HG03066 (cell line): ENCODE results near the gene DYNAP.

Experiments
- ATAC-seq: cut with Tn5 transposase; IDR thresholded peaks from one replicate; pipeline ENCODE4 v1.9.1; 2021; ENCODE audit warnings: low read depth; ENCODE audit not compliant: unreplicated experiment

The DYNAP gene, protein sequence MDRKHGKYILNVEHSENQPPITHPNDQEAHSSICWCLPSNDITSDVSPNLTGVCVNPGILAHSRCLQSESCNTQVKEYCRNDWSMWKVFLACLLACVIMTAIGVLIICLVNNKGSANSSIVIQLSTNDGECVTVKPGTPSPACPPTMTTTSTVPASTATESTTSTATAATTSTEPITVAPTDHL

DNA sequence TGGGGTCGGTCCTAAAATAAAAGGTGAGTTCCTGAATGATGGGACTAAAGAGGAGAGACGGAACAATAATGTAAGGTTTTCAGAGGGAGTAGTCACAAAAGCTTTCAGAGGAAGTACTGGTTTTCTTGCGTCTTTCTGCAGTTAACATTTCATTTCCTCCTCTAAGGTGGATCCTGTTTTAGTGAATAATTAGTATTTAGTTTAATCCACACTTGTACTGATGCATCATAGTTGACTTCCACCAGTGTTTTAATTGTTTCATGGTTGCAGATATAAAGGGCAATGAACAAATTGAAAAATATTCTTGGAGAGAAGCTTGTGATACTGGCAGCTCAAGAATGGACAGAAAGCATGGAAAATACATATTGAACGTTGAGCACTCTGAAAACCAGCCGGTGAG, at the start of gene DYNAP:
TSS of gene DYNAP (plus strand) at position 301 of the 400 bp plus-strand sequence. CDS start at position 339, 38 bp downstream.
- no peak for ATAC-seq

DNA sequence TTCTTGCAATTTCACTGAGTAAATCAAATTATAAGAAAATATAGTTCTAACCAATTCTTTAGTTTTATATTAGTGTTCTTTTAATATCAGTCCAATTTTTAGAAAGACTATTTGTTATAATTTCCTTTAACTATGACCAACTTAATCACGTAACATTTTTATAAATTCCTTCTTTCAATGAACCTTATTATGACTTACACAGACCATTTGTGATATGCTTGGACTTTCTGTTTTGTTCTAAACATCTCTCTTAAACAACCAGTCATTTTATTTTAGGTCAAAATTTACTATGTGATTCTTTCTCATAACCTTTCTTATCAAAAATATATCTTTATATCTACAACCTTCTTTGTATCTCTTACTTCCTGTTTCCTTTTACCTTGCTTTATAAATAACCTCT, 39.5 kb upstream of the DYNAP start:
- no peak for ATAC-seq

DNA sequence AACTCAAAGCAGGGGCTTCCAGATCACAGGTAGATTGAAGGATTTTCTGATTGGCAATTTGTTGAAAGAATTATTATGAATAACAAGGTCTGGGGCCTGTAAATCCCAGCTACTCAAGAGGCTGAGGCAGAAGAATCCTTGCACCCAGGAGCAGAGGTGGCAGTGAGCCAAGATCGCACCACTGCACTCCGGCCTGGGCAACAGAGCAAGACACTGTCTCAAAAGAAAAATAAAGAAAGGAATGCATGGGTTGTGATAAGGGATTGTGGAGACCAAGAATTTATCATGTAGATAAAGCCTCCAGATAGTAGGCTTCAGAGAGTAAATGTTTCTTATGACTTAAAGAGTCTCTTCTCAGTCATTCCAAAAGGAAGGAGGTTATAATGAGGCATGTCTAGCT, 35.8 kb upstream of the DYNAP start:
- ATAC-seq = no peak

DNA sequence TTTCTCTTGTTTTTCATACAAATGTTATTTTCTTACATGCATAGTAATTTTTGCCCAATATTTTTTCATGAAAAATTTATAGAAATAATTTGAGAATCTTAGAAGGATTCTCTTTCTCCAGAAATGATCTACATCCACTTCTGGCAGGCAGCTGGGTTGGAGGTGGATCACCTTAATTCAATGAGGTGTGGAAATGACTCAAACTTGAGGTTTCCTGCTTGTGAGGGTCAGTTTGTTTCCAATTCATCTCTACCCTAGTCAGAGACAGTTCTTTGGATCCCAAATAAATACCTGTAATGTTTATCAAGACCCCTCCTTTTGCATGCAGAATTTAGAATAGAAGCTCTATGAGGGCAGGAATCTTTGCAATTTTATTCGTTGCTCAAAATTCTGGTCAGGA, 35.0 kb upstream of the DYNAP start:
- no peak for ATAC-seq

DNA sequence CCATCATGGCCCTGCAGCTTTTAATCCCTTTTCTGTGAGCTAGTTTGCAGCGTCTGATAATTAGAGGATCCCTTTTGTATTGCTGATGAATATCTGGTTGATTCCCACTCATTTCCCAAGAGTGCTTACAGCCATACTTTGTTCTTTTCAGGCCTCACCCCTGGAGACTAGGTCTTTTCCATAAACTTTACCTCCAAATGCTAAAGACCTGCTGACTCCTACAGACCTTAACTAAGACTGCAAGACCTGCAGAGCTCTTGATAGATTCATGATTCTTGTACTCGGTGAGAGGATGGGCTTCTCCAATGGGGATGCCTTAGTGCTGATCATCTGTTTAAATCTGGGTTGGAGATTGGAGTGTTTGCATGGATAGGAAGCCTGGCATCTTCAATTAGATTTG, 33.1 kb upstream of the DYNAP start:
- ATAC-seq = no peak

DNA sequence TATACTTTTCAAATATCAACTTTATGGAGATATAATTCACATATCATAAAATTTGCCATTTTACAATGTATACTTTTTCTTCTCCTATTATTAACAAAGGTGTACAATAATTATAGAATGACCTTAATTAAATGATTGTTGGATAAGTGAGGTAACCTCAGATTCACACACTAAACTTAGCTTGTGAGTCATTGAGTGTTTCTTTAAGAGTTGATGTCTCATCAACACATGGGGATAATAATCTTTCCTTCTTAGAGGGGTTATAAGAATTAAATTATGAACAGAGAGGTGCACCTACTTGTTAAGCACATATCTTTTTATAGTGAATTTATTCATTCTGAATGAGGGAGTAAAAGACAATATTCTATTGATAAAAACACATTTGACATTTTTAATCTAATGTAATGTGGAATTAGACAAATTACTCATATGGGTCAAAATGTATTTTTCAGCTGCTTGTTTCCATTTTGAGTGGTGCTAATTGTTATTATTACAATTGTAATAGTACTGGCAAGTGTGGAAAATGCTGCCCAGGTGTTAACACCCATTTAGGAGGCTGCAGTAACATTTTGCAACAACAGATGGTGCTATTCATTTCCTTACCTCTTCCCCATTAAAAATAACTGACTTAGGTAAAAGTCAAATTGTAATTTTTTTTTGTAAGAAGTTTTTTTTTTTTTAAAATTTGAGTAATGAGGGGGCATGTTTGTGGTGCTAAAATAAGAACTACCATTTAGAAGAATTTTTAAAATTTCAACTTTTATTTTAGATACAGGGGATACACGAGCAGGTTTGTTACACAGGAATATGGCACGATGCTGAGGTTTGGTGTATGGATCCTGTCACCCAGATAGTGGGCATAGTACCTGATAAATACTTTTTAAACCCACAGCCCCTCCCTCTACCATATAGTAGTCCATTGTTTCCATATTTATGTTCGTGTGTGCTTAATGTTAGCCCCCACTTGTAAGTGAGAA, 32.1 kb upstream of the DYNAP start:
- peak; percentile 55 for ATAC-seq

DNA sequence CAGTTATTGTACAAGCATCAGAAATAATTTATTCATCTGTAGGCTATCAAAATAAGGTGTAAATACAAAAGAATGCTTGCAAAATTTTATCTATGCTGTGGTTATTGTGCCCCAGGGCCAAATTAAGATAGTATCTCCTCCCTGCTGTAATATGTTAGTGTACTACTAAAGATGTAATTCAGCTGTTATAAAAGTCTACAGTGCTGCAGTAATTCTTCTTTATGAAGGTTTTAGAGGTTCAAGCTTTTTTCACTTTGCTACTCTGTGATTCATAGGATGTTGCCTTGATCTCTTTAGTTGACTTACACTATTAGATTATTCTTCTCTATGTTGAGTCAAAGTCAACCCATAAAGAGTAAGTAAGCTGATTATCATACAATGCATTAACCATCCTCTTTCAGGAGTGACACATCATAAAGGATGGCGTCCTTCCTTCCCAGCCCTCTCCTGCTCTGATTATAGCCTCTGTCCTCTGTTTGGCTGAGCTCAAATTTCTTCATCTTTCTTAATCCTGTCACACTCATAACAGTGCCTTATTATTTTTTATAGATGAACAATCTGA, 29.3 kb upstream of the DYNAP start:
- ATAC-seq = no peak

DNA sequence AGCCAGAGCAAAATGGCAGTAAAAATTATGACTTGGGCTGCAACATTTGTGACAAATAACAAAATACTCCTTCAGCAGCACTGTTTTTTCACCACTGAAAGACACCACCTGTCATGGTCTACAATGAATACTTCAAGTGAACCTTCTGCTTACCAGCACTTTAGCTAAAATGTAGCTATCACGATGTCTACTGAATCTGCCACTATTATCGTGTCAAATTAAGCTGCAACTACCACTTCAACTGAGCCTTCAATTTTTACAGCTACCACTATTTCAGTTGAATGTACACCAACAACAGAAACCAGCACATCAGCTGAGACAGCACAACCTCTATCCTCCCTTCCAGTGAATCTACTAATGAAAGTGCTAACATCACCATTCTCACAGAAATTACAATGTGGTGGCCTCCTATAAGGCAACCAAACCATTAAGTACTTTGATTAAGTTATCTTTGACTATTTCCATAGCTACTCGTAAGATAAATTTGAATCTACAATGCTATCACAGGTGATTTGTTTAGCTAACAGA, 10.8 kb upstream of the DYNAP start:
- no peak for ATAC-seq

DNA sequence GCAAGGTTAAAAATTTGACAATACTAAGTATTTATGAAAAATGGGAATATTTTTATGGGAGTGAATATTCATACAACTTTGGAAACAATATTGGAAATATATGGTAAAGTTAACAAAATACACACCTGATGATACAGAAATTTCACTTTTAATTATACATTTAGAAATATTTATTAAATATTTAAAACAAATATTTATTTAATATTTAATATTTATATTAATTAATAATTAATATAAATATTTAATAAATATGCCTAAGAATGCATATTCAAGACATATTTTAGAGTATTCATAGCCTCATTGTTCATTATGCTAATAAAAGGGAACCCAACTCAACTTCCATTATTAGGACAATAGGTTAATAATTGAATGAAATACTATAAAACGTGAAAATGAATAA, 7.0 kb upstream of the DYNAP start:
- no peak for ATAC-seq

DNA sequence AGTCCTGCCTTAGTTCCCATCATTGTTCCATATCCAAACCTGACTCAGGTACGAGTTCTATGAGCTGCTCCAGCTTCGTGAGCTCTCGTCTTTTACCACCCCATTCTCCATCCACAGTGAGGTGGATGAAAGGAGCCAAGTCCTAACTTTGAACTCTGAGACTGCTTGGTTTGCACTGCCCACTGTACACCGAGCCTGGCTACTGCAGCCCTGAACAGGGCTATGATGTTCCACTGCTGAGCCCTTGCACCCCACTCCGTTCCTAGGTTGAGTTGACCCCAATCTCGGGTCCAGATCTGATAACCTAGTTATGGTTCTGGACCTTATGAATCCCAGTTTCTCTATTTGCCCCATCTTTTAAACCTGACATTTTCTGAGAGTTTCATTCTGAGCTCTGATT, 5.3 kb upstream of the DYNAP start:
- no peak for ATAC-seq

DNA sequence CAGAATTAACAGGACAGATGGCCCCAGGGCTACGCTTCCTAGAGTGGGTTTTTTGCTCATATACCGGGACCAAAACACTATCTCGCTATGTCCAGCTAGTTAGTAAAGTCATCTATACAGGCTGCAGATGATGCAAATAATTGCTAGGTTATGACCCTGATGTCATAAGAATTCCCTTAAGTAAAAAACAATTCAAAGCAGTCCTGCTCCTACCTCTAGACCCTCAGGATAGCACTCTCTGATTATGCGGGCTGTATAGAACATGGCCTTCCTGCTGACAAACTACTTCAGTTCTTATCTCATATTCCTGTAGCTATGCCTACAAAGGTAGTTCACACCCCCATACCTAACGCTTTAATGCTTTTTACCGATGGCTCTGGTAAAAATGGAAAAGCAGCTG, 13.2 kb downstream of the DYNAP start:
- ATAC-seq = no peak

DNA sequence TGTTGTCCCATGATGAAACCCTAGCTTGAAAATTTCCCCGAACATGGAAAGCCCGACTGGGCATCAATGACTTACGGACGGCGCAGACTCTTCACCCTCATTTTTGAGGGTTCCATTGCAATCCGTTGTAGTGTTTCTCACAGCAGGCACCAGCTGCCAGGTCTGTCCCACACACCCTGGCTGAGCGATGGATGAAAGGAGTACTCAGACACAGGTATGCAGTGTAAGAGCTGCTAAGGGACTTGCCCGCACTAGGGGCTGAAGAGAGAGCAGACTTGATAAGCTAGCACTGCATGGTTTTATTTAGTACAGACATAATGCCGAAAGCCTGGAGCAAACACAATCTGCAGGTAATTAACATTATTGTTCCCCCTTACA, 15.8 kb downstream of the DYNAP start:
- ATAC-seq = no peak

DNA sequence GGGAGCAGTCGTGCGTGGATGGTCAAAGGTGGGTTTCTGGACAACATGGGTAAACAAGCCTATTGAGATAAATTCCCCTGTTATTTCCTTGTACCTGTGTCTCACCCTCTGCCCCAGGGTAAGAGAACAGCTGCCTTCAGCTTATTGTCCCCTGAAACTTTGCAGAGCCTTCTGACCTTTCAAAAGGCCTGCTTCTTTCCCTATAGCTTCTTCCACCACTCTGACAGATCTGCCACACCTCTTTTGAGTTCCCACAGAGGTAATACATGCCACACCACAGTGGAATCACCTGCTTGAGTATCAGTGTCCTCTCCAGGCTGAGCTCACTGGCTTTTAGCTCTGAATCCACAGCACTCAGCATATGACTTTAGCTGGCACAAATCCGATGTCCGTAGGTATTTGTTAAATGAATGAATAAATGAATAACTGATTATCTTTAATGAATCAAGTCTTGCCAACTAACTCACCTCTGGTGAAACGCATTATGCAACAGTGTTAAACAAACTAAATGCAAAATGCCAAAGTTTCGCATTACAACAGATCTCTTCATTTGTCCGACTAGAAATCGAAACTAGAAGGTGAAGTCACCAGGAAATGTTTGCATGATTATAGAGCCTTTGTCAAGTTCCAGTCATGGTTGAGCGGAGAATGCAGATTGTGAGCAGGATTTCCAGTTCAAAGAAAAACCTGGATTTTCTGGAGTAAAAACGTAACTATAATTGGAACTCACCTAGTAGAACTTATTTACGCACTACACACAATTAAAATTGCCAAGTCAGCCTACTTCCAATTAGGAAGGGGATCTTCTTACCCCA, 16.4 kb downstream of the DYNAP start:
- ATAC-seq = no peak

DNA sequence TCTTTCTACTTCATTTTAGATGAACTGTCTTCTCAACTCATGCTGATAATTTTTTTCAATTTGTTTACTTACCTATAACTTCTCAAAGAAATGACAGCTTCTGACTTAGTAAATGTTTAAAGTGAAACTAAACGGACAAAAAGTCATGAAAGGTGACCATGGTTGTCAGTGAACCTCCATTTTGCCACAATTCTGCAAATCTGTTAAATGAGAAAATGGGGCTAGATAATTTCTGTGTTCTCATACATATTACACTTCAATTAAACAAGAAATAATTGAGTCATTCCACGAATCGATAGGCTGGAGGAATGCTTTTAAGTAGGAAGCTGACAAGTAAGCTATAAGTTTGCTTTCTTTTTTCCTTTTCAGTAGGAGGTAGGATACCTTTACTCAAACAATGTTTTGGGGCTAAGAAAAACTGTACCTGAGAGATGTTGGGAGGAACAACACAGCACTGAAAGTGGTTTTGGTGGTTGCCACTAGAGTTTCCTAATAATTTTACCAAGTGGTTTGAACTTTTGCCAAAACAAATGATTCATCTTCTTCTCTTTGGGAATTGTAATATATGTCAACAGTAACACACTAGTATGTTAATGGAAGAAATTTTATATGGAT, 17.1 kb downstream of the DYNAP start:
- ATAC-seq = no peak

DNA sequence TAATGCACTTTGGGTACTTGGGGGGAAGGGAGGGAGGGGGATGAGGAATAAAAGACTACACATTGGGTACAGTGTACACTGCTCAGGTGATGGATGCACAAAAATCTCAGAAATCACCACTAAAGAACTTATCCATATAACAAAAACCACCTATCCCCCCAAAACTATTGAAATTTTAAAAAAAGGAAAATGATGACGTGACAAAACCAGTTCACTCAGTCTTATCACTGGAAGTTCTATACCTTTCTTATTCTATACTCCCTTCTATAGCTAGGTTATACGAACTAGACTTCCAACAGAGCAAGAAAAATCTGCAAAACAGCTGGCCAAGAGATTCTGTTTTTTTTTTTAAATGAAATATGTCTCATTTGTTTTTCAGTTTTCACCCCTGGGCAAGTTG, 20.8 kb downstream of the DYNAP start:
- ATAC-seq = no peak

DNA sequence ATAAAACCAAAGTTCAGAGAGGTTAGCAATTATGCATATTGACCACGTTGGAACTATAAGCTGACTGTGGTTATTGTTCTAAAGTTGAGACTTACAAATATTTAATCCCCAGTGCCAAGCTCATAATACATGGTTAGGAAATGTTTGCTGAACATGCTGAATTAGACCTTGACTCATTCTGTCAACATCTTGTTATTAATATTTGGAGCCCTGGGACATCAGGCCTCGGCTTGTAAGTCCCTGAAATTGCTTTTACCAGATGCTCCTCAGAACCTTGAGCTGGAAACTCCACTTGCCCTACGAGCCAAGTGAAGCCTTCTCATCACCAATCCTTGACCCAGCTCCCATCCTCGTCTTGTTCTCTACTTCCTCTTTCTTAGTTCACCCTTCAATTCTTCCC, 21.2 kb downstream of the DYNAP start:
- ATAC-seq = no peak

DNA sequence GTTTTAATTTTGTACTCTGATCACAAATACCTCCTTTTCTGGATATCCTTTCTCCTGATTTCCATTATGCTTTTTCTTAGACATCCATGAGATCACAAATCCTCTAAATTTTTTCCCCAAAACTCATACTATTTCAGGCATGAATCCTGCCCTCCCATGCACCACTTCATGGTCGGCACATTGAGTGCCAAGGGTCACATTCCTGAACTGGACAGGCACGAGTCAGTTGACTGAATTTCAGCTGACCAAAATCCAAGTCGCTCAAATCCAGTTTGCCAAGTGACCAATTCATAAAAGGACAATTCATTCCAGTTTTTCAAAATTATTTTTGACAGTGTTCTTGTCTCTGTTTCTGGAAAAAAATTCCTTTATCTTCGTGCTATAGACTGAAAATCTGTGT, 22.1 kb downstream of the DYNAP start:
- ATAC-seq = no peak

DNA sequence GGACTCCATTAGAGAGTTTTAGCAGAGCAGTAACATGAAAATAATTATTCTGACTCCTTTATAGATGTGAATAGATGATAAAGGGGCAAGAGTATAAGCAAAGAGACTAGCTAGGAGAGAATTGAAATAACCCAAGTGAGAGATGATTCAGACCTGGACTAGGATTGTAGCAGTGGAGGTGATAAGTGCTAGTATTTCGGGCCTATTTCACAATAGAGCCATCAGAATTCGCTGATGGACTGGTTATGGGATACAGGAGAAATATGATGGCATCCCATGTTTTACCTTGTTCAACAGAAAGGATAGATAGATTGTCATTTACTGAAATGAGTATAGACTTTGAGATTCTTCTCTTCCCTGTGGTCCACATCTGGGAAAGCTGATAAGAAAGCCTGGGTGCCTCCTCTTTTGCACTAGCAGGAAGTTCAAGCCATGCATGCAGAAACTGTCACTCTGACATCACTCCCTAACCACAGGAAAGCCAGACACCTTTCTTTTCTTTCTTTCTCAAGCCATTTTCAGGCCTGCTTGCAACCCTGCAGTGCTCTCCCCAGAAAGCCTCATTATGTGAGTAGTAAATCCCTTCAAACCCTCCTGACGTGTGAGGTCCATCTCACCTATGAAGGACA, 25.3 kb downstream of the DYNAP start:
- ATAC-seq = peak; percentile 74

DNA sequence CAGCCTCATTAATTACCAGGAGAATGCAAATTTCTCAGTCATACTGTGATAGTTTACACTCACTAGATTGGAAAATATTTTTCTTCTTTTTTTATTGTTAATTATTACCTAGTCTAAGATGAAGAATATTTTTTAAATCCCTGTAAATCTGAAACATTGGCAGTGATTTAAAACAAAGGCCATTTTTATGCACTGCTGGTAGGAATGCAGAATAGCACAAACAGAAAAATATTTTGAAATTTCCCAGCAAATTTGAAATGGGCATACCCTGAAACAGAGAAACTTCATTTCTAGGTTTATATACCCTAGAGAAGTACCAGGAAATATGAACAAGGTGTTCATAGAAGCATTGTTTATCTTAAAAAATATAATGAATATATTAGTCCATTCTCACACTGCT, 31.0 kb downstream of the DYNAP start:
- ATAC-seq = no peak

DNA sequence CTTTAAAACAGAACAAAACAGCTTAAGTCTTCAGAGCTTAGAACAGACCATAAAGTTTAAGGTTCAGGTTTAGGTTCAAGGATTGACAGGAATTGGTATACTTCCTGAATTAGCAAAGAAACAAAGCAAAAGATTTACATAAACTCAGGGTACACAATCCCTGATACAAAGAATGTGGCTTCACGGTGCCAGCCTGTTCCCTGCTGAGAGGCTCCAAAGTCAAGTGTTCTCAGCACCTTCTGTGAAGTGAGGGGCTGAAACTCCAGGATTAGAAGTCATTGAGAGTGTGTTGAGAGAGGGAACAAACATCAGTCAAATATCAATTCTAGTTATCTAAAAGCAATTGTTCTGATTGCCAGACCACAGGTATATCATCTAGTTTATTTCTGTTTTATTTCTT, 35.7 kb downstream of the DYNAP start:
- ATAC-seq = no peak
